Measurements from ENCODE around the gene PCDHGA6. TPM values are rescaled to one million over a fixed set of nuclear protein-coding genes. Genes with fewer than 3 reads are reported as not detected.

Gene PCDHGA6
- total and polyA plus RNA-seq, 2 of the 8 experiments (the other 6 are each of a cell fraction or from before 2014, with no cell fraction given) = 1.4 to 2.0 TPM

- H3K4me3 ChIP-seq (ENCODE audit: extremely low read depth in 1 of 4, insufficient read depth in 2 of 4, low read depth in 3 of 4, low read length in 4 of 4) = no peak within 1 kb of the TSS
Observed at GRCh38 chr5:141354900-141355469, 18.7 kb upstream of the PCDHGA6 start, which contains the start of gene PCDHGA4. PCDHGA4 (plus strand) TSS chr5:141355021; CDS start chr5:141355108, 87 bp downstream.

More at GRCh38 chr5:141354900-141355469, 18.7 kb upstream of the PCDHGA6 start, which contains the start of gene PCDHGA4:
- peaks cover 35 to 44% of the 10 kb centered on the region in 2 experiments for H3K9me3 ChIP-seq (ENCODE audit: insufficient read depth in 2 of 2, low read depth in 1 of 2, low read length in 1 of 2)
- no peak within 1 kb of the TSS for H4K5ac ChIP-seq (ENCODE audit: insufficient read length, low read depth, low read length)
- TF ChIP-seq CHD1 (IDR thresholded peaks at IDR 0.05; ENCODE audit: low read depth, low read length) = no peak
- peak in 2 of 3 experiments; percentile 34 to 39; a peak in 2 of 4 replicates for TF ChIP-seq CTCF (IDR thresholded peaks at IDR 0.05; ENCODE audit: control extremely low read depth in 1 of 3, insufficient read depth in 1 of 3, low read depth in 1 of 3, low read length in 3 of 3)
- peak; percentile 25 to 37 for TF ChIP-seq RAD21 (IDR thresholded peaks at IDR 0.05 in 1 of 2, conservative IDR thresholded peaks at IDR 0.05 in 1 of 2; ENCODE audit: low read depth in 2 of 2, low read length in 2 of 2)
- TF ChIP-seq ZNF274 (IDR thresholded peaks at IDR 0.05; ENCODE audit: borderline replicate concordance, extremely low read depth, low read length) = no peak
- no peak for TF ChIP-seq TAF7 (optimal IDR thresholded peaks at IDR 0.05; ENCODE audit: borderline replicate concordance, low read depth, low read length)
- TF ChIP-seq KDM4A (IDR thresholded peaks at IDR 0.05; ENCODE audit: low read depth, low read length, severe bottlenecking) = no peak
- TF ChIP-seq CEBPB (IDR thresholded peaks at IDR 0.05; ENCODE audit: low read depth, low read length) = no peak
- no peak within 1 kb of the TSS for H3K4me2 ChIP-seq (ENCODE audit: insufficient read depth in 1 of 2, low read depth in 2 of 2, low read length in 2 of 2)
- no peaks in the 10 kb centered on the region for H3K27me3 ChIP-seq (replicated peaks in 1 of 4; ENCODE audit: control insufficient read depth in 3 of 4, extremely low read depth in 1 of 4, insufficient read depth in 3 of 4, low read length in 3 of 4)
- H3K18ac ChIP-seq (ENCODE audit: extremely low read depth, low read length) = no peak within 1 kb of the TSS
- no peak within 1 kb of the TSS for H4K8ac ChIP-seq (ENCODE audit: extremely low read depth, insufficient read depth, low read length)
- no peak within 1 kb of the TSS for H2BK15ac ChIP-seq (ENCODE audit: low read length)
- no peak within 1 kb of the TSS for H3K27ac ChIP-seq (ENCODE audit: low read depth, low read length)
- POLR2A ChIA-PET (ENCODE audit: partially characterized antibody) = no interaction called here
- no peak within 1 kb of the TSS for H2BK20ac ChIP-seq (ENCODE audit: low read length)
- H2AFZ ChIP-seq (ENCODE audit: low read length) = no peak within 1 kb of the TSS
- H3K4me1 ChIP-seq (replicated peaks in 1 of 4; ENCODE audit: control insufficient read depth in 3 of 4, insufficient read depth in 4 of 4, low read length in 3 of 4) = peaks cover 0 to 6% (median under 1%) of the 10 kb centered on the region in 4 experiments; a peak in 1 of 7 replicates
- H4K20me1 ChIP-seq (replicated peaks in 1 of 2; ENCODE audit: control insufficient read depth in 1 of 2, insufficient read depth in 2 of 2, low read length in 2 of 2) = no peaks in the 10 kb centered on the region
- H3K79me1 ChIP-seq (ENCODE audit: low read depth, low read length) = no peaks in the 10 kb centered on the region
- H3K79me2 ChIP-seq (ENCODE audit: control insufficient read depth in 1 of 2, insufficient read depth in 2 of 2, low read length in 2 of 2) = no peaks in the 10 kb centered on the region
- H3K23ac ChIP-seq (ENCODE audit: insufficient read length) = no peak within 1 kb of the TSS
- no peak within 1 kb of the TSS for H2BK120ac ChIP-seq (replicated peaks; ENCODE audit: low read depth, low read length)
- H3K14ac ChIP-seq (ENCODE audit: insufficient read length) = no peak within 1 kb of the TSS
- no peak within 1 kb of the TSS for H2BK5ac ChIP-seq (ENCODE audit: low read depth, low read length)
- no peaks in the 10 kb centered on the region for H3K23me2 ChIP-seq (ENCODE audit: low read depth, low read length)
- CTCF ChIA-PET (ENCODE audit: partially characterized antibody) = interaction anchor here (0.6 to 4.4 kb wide), 42 partner anchors 9 to 279 kb away, joined by 3 to 28 read pairs (median 5); partner anchors contain the start of genes PCDHB10, PCDHB14, PCDHB15 and PCDHB16
- no peak within 1 kb of the TSS for H3K9ac ChIP-seq (replicated peaks in 1 of 4; ENCODE audit: extremely low read depth in 1 of 4, low read depth in 3 of 4, low read length in 3 of 4)
- peaks cover 0 to 13% (median 3%) of the 10 kb centered on the region in 4 experiments; a peak in 3 of 8 replicates for H3K36me3 ChIP-seq (ENCODE audit: control insufficient read depth in 2 of 4, insufficient read depth in 4 of 4, low read length in 3 of 4)
- FAIRE-seq (no peak), DNase-seq (ENCODE audit: low read depth in 1 of 2, low spot score in 2 of 2) (no peak)
- H2AK5ac ChIP-seq (ENCODE audit: low read depth, low read length) = no peak within 1 kb of the TSS
- WGBS, 2 experiments (ENCODE audit: extremely low coverage in 1 of 2, insufficient coverage in 1 of 2, insufficient read length in 1 of 2, insufficient replicate concordance in 2 of 2, low coverage in 1 of 2, low lambda C conversion rate in 2 of 2, missing lambda C conversion rate in 1 of 2) = 87% methylated on average over 29 of the region's 29 CpGs; no CpG with 5 or more reads in 1 of the 2 experiments
- no peak within 1 kb of the TSS for H3K4ac ChIP-seq (replicated peaks; ENCODE audit: insufficient read length, low read depth, low read length)
- no peak within 1 kb of the TSS for H3K56ac ChIP-seq (replicated peaks; ENCODE audit: insufficient read length, low read depth, low read length)
- no peak within 1 kb of the TSS for H2BK12ac ChIP-seq (ENCODE audit: low read depth, low read length)
- H4K91ac ChIP-seq (replicated peaks; ENCODE audit: insufficient read length, low read length) = no peak within 1 kb of the TSS

All from H1 (cell line).